Upper lobe of left lung (tissue), 6 donors: ENCODE results near the gene ATP13A2. TPM values are rescaled to one million over a fixed set of nuclear protein-coding genes. Genes with fewer than 3 reads are reported as not detected.
A peak's percentile ranks its signal among the peaks of the same experiment; 100 is the strongest.

Experiments
- ATAC-seq, 2 donors: fragments of 200-7000 bp; cut with Tn5 transposase; one replicate each; pipeline ENCODE4 v1.9.1; 2022; ENCODE audit warnings: mild to moderate bottlenecking in 2 of 2, moderate library complexity in 2 of 2; ENCODE audit not compliant: low FRiP score in 2 of 2
- DNase-seq, 2 donors: peaks; one replicate each; pipeline ENCODE4 v3.0.0-alpha.2; 2019 to 2020
- H3K27ac ChIP-seq, 4 donors: fragments of 200-600 bp; sonication (generic); one replicate each; pipeline ENCODE4 v1.5.1; 2016 to 2019
- H3K27me3 ChIP-seq, 4 donors: fragments of 200-600 bp; sonication (generic); one replicate each; pipeline ENCODE4 v1.5.1; 2017 to 2019
- H3K36me3 ChIP-seq, 4 donors: fragments of 200-600 bp; sonication (generic); one replicate each; pipeline ENCODE4 v1.5.1; 2016 to 2019
- H3K4me1 ChIP-seq, 4 donors: fragments of 200-600 bp; sonication (generic); one replicate each; pipeline ENCODE4 v1.5.1; 2018 to 2019
- H3K4me3 ChIP-seq, 4 donors: fragments of 200-600 bp; sonication (generic); one replicate each; pipeline ENCODE4 v1.5.1; 2017 to 2019; ENCODE audit warnings: mild to moderate bottlenecking in 2 of 4, moderate library complexity in 1 of 4
- H3K9me3 ChIP-seq, 4 donors: fragments of 200-600 bp; sonication (generic); one replicate each; pipeline ENCODE4 v1.5.1; 2018 to 2019
- EP300 ChIP-seq, 4 donors: sonication (generic); formaldehyde crosslinking; IDR thresholded peaks; one replicate each; pipeline ENCODE4 v1.5.1; 2017; ENCODE audit warnings: antibody characterized with exemption in 4 of 4, control low read depth in 2 of 4
- POLR2A ChIP-seq, 4 donors: fragments of 450-650 bp; IDR thresholded peaks; one replicate each; pipeline ENCODE4 v1.5.1; 2016 to 2017; ENCODE audit warnings: antibody characterized with exemption in 4 of 4, mild to moderate bottlenecking in 2 of 4
- POLR2AphosphoS5 ChIP-seq, 2 donors: sonication (generic); formaldehyde crosslinking; IDR thresholded peaks; one replicate each; pipeline ENCODE4 v1.5.1; 2017; ENCODE audit warnings: antibody characterized with exemption in 2 of 2
- WGBS, 2 donors: methylation state at CpG; one replicate each; pipeline ENCODE4 v1.1.5; 2017 to 2018; 5-methylcytosine and 5-hydroxymethylcytosine counted together
- total RNA-seq, 6 donors: library from RNA; depleted of rRNA in 4 of 6; stranded (reverse); fragments of >200 nt in 4 of 6; gene quantifications; one replicate each; pipeline versions ENCODE4 v1.1.0 to v1.2.1, GENCODE V29; 2016 to 2021
- TF ChIP-seq, protein P1 (sequence below), 6 experiments: fragments of 450-650 bp in 4 of 6; fragments of 200-600 bp in 2 of 6; sonication (generic) in 2 of 6; IDR thresholded peaks; one replicate each; pipeline ENCODE4 v1.5.1; 2016 to 2019; ENCODE audit warnings: antibody characterized with exemption in 6 of 6
- donor health status: DM: no; HTN: no; CAD: no; lungs with moderate emphysema.
- donor health status: DM: no; HTN: yes; CAD: no; lungs with severe emphysema.

The ATP13A2 gene
- total RNA-seq, 6 donors from 2014 or later, result 39.2 to 110 (median 66.5) TPM

DNA sequence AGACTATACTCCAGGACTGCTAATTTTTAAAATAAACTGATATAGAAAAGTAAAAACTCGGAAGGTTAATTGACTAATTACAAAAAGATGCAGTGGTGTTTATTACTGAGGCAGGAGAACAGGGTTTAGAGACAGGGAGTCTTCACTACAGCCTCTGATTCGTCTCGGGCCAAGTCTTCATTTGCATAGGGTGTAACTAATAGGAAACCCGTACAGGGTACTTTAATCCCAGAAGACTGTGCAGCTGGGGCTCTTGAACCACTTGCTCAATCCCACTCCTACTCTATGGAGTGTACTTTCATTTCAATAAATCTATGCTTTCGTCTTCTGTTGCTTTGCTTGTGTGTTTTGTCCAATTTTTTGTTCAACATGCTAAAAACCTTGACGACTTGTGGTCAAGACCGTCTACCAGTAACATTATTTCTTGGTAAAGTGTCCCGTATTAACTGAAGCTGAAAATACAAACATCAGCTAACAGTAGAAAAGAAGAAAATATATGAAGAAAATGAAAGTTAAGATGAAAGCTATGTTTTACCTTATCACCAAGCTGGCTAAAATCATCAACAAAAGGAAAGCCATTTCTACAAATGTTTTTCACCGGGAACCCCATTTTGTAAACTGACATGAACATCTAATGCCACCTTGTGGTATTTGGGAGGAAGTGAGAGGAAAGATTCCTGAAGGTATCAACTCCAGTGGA is 34.1 kb upstream of the ATP13A2 start:
- peak in 1 of 2 donors; percentile 66 for DNase-seq
- peak overlapping the region in 3 of 4 donors; percentile 30 to 37 (median 31) for H3K4me3 ChIP-seq
- TF ChIP-seq, protein P1, sequence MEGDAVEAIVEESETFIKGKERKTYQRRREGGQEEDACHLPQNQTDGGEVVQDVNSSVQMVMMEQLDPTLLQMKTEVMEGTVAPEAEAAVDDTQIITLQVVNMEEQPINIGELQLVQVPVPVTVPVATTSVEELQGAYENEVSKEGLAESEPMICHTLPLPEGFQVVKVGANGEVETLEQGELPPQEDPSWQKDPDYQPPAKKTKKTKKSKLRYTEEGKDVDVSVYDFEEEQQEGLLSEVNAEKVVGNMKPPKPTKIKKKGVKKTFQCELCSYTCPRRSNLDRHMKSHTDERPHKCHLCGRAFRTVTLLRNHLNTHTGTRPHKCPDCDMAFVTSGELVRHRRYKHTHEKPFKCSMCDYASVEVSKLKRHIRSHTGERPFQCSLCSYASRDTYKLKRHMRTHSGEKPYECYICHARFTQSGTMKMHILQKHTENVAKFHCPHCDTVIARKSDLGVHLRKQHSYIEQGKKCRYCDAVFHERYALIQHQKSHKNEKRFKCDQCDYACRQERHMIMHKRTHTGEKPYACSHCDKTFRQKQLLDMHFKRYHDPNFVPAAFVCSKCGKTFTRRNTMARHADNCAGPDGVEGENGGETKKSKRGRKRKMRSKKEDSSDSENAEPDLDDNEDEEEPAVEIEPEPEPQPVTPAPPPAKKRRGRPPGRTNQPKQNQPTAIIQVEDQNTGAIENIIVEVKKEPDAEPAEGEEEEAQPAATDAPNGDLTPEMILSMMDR (IDR thresholded peaks at IDR 0.05), result peak; percentile 61 to 79 (median 74)
- no peak for TF ChIP-seq POLR2A (IDR thresholded peaks at IDR 0.05)
- TF ChIP-seq EP300 (IDR thresholded peaks at IDR 0.05), result no peak
- peak; percentile 67 to 79 for ATAC-seq
- H3K27me3 ChIP-seq, result no peaks in the 10 kb centered on the region
- no peaks in the 10 kb centered on the region for H3K9me3 ChIP-seq
- H3K27ac ChIP-seq, result peak overlapping the region in 3 of 4 donors; percentile 7 to 64 (median 44)
- H3K36me3 ChIP-seq, result peaks cover 13 to 56% (median 43%) of the 10 kb centered on the region in 4 donors
- H3K4me1 ChIP-seq, result peaks cover 9 to 16% (median 12%) of the 10 kb centered on the region in 4 donors
- WGBS, 2 donors, result 29 to 30% methylated on average over 9 of the region's 9 CpGs

DNA sequence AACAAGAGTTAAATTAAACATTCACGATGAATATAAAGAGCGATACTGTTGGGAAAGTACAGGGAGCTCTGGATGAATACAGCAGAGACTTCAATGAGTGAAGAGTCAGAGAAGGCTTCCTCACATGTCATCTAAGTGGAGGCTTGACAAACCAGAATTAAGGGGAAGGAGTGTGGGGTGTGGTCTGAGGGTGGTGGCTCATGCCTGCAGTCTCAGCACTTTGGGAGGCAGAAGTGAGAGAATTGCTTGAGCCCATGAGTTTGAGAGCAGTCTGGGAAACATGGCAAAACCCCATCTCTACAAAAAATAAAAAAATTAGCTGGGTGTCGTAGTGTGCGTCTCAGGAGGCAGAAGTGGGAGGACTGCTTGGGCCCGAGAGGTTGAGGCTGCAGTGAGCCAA is 33.4 kb upstream of the ATP13A2 start:
- peak overlapping the region in 3 of 4 donors; percentile 7 to 44 (median 37) for H3K27ac ChIP-seq
- peaks cover 9 to 16% (median 12%) of the 10 kb centered on the region in 4 donors for H3K4me1 ChIP-seq
- TF ChIP-seq EP300 (IDR thresholded peaks at IDR 0.05) (no peak), POLR2AphosphoS5 (IDR thresholded peaks at IDR 0.05) (no peak), POLR2A (IDR thresholded peaks at IDR 0.05) (no peak)
- TF ChIP-seq, protein P1 (IDR thresholded peaks at IDR 0.05), result no peak
- peaks cover 12 to 56% (median 45%) of the 10 kb centered on the region in 4 donors for H3K36me3 ChIP-seq
- no peaks in the 10 kb centered on the region for H3K9me3 ChIP-seq
- no peak for DNase-seq
- ATAC-seq, result peak; percentile 66 to 91
- H3K27me3 ChIP-seq, result no peaks in the 10 kb centered on the region
- WGBS, 2 donors, result 67 to 68% methylated on average over 5 of the region's 5 CpGs
- H3K4me3 ChIP-seq, result no peak overlapping the region

DNA sequence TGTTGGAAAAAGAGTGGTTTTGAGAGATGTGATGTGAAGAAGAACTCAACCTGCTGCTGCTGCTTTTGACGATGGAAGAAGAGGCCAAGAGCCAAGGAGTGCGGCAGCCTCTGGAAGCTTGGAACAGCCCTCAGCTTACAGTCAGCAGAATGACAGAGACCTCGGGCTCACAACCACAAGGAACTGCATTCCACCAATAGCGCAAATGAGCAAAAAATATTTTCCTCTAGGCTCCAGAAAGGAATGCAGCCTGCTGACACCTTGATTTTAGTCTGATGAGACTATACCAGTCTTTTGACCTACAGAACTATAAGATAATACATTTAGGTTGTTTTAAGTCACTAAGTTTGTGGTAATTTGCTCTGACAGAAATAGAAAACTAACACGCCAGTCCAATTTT is 31.9 kb upstream of the ATP13A2 start:
- H3K4me1 ChIP-seq, result peaks cover 9 to 16% (median 12%) of the 10 kb centered on the region in 4 donors
- WGBS, 2 donors, result 71 to 86% methylated on average over 5 of the region's 5 CpGs
- H3K27ac ChIP-seq, result no peak overlapping the region
- no peak overlapping the region for H3K4me3 ChIP-seq
- H3K27me3 ChIP-seq, result no peaks in the 10 kb centered on the region
- peaks cover 7 to 60% (median 39%) of the 10 kb centered on the region in 4 donors for H3K36me3 ChIP-seq
- DNase-seq (no peak), ATAC-seq (no peak)
- no peaks in the 10 kb centered on the region for H3K9me3 ChIP-seq
- TF ChIP-seq EP300 (IDR thresholded peaks at IDR 0.05), result no peak
- TF ChIP-seq POLR2AphosphoS5 (IDR thresholded peaks at IDR 0.05), result no peak
- TF ChIP-seq, protein P1 (IDR thresholded peaks at IDR 0.05), result no peak
- TF ChIP-seq POLR2A (IDR thresholded peaks at IDR 0.05), result no peak

DNA sequence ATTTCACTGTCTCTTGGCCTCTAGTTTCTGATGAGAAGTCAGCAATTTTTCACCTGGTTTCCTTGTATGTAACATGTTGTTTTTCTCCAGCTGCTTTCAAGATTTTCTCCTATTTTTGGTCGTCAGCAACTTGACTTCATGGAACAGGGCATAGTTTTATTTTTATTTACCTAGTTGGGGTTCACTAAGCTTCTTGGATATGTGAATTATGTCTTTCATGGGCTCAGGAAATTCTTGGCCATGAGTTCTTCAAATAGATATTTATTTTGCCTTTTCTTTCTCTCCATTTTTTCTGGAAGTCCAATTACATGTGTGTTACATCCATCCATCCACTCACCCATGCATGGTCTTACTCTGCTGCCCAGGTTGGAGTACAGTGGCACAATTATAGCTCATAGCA is 28.4 kb upstream of the ATP13A2 start:
- ATAC-seq, result no peak
- WGBS, 2 donors, result 83% methylated on average over 1 of the region's 1 CpG

More for the DNA sequence above, 28.4 kb upstream of the ATP13A2 start:
- Histone ChIP-seq H3K36me3 (peaks cover 7 to 74% (median 47%) of the 10 kb centered on the region in 4 donors), H3K4me3 (no peak overlapping the region), H3K27me3 (no peaks in the 10 kb centered on the region), H3K9me3 (no peaks in the 10 kb centered on the region), H3K27ac (no peak overlapping the region), H3K4me1 (peaks cover under 1 to 4% (median 2%) of the 10 kb centered on the region in 4 donors)
- TF ChIP-seq POLR2A (IDR thresholded peaks at IDR 0.05) (no peak), POLR2AphosphoS5 (IDR thresholded peaks at IDR 0.05) (no peak)
- TF ChIP-seq, protein P1 (IDR thresholded peaks at IDR 0.05), result no peak
- DNase-seq, result no peak
